CMK (cell line): ENCODE results near the gene RTL9.
"Not testable (repeated sequence)": the region's sequence is repeated elsewhere in the genome, so short reads cannot be mapped to it uniquely, and the experiment has no call there.

Experiments
- DNase-seq: peaks from one replicate; pipeline ENCODE4 v3.0.0-alpha.2; 2010; ENCODE audit warnings: low read depth

The RTL9 gene

GRCh38 chrX:110358548-110358947 lies at the start of gene RTL9:
TSS of gene RTL9 (plus strand) at chrX:110358848. CDS start at chrX:110450618, 91,770 bp downstream.
- DNase-seq = no peak

- no peak for DNase-seq
Measured at GRCh38 chrX:110310000-110310790, 48.5 kb upstream of the RTL9 start.

- DNase-seq = no peak
Measured at GRCh38 chrX:110310896-110311295, 47.8 kb upstream of the RTL9 start.

- DNase-seq = no peak
Measured at GRCh38 chrX:110311437-110312230, 47.0 kb upstream of the RTL9 start.

- DNase-seq = no peak
Measured at GRCh38 chrX:110315551-110315950, 43.1 kb upstream of the RTL9 start.

- no peak for DNase-seq
Measured at GRCh38 chrX:110316351-110317060, 42.1 kb upstream of the RTL9 start.

- DNase-seq = no peak
Measured at GRCh38 chrX:110317061-110317819, 41.4 kb upstream of the RTL9 start.

- DNase-seq = peak; percentile 52
Measured at GRCh38 chrX:110317820-110318663, 40.6 kb upstream of the RTL9 start, which contains the start of gene AMMECR1. TSS of gene AMMECR1 (minus strand) at chrX:110318085. CDS start at chrX:110318071, 14 bp downstream.

- DNase-seq = no peak
Measured at GRCh38 chrX:110318664-110318968, 40.0 kb upstream of the RTL9 start.

GRCh38 chrX:110320381-110320987 lies 38.2 kb upstream of the RTL9 start:
- DNase-seq = no peak

GRCh38 chrX:110321081-110321480 lies 37.6 kb upstream of the RTL9 start:
- DNase-seq = peak; percentile 35

GRCh38 chrX:110321670-110322069 lies 37.0 kb upstream of the RTL9 start:
- no peak for DNase-seq

GRCh38 chrX:110322603-110323002 lies 36.0 kb upstream of the RTL9 start:
- no peak for DNase-seq

- no peak for DNase-seq
Measured at GRCh38 chrX:110326712-110327111, 31.9 kb upstream of the RTL9 start.

- DNase-seq = no peak
Measured at GRCh38 chrX:110327336-110327735, 31.3 kb upstream of the RTL9 start.

GRCh38 chrX:110328613-110329012 lies 30.0 kb upstream of the RTL9 start:
- DNase-seq = not testable (repeated sequence)

- DNase-seq = no peak
Measured at GRCh38 chrX:110331444-110332030, 27.1 kb upstream of the RTL9 start.

- DNase-seq = not testable (repeated sequence)
Measured at GRCh38 chrX:110333458-110333857, 25.2 kb upstream of the RTL9 start.

GRCh38 chrX:110338935-110339334 lies 19.7 kb upstream of the RTL9 start:
- DNase-seq = no peak
